ENCODE results near the gene LRRIQ1.

- TF ChIP-seq CTCF (conservative IDR thresholded peaks at IDR 0.05) (no peak), EZH2 (IDR thresholded peaks at IDR 0.05; ENCODE audit: low read depth) (no peak)
Measured at GRCh38 chr12:84996759-84997158, 39.4 kb upstream of the LRRIQ1 start.

Measured in PC-9 (cell line).